ENCODE data around the gene TMEM145.
"Not testable (repeated sequence)": the region's sequence is repeated elsewhere in the genome, so short reads cannot be mapped to it uniquely, and the experiment has no call there.

The TMEM145 gene

GRCh38 chr19:42313840-42314755 is 989 bp downstream of the TMEM145 start:
- no peak for DNase-seq (ENCODE audit: low read depth, low spot score)

- no peak for DNase-seq (ENCODE audit: low read depth, low spot score)
These were observed 1.9 kb downstream of the TMEM145 start for GRCh38 chr19:42315024-42315423.

GRCh38 chr19:42316223-42317211 is 3.4 kb downstream of the TMEM145 start:
- no peak for DNase-seq (ENCODE audit: low read depth, low spot score)

GRCh38 chr19:42317535-42317934 is 4.4 kb downstream of the TMEM145 start:
- no peak for DNase-seq (ENCODE audit: low read depth, low spot score)

- no peak for DNase-seq (ENCODE audit: low read depth, low spot score)
These were observed 9.2 kb downstream of the TMEM145 start for GRCh38 chr19:42322305-42322704.

- no peak for DNase-seq (ENCODE audit: low read depth, low spot score)
These were observed 10.4 kb downstream of the TMEM145 start for GRCh38 chr19:42323473-42323851.

GRCh38 chr19:42323852-42324654 is 10.9 kb downstream of the TMEM145 start:
- DNase-seq (ENCODE audit: low read depth, low spot score): no peak

GRCh38 chr19:42324655-42325307 is 11.7 kb downstream of the TMEM145 start:
- DNase-seq (ENCODE audit: low read depth, low spot score): no peak

- DNase-seq (ENCODE audit: low read depth, low spot score): peak; percentile 95
These were observed 12.3 kb downstream of the TMEM145 start, which contains the start of gene MEGF8 for GRCh38 chr19:42325308-42325895. Gene MEGF8 (plus strand): TSS chr19:42325635. CDS start chr19:42326244, 609 bp downstream.

- no peak for DNase-seq (ENCODE audit: low read depth, low spot score)
These were observed 13.0 kb downstream of the TMEM145 start for GRCh38 chr19:42325896-42326771.

- DNase-seq (ENCODE audit: low read depth, low spot score): no peak
These were observed 13.9 kb downstream of the TMEM145 start for GRCh38 chr19:42326969-42327368.

GRCh38 chr19:42327381-42327780 is 14.3 kb downstream of the TMEM145 start:
- DNase-seq (ENCODE audit: low read depth, low spot score): no peak

GRCh38 chr19:42328106-42328505 is 15.0 kb downstream of the TMEM145 start:
- no peak for DNase-seq (ENCODE audit: low read depth, low spot score)

GRCh38 chr19:42328854-42329253 is 15.7 kb downstream of the TMEM145 start:
- no peak for DNase-seq (ENCODE audit: low read depth, low spot score)

- no peak for DNase-seq (ENCODE audit: low read depth, low spot score)
These were observed 17.2 kb downstream of the TMEM145 start for GRCh38 chr19:42330241-42330711.

GRCh38 chr19:42331333-42331732 is 18.2 kb downstream of the TMEM145 start:
- DNase-seq (ENCODE audit: low read depth, low spot score): not testable (repeated sequence)

GRCh38 chr19:42332059-42332458 is 18.9 kb downstream of the TMEM145 start:
- DNase-seq (ENCODE audit: low read depth, low spot score): no peak

GRCh38 chr19:42333018-42333417 is 19.9 kb downstream of the TMEM145 start:
- no peak for DNase-seq (ENCODE audit: low read depth, low spot score)
